HCT116 (cell line): ENCODE measurements around the gene BICRA. TPM values are rescaled to one million over a fixed set of nuclear protein-coding genes. Genes with fewer than 3 reads are reported as not detected.

Source experiments
- ATAC-seq: fragments of 200-7000 bp; cut with Tn5 transposase; 2 replicates; pipeline ENCODE4 v1.9.1; 2020; ENCODE audit warnings: mild to moderate bottlenecking, moderate library complexity
- BruUV-seq: library from RNA; stranded (reverse); fragments of 400-500 nt; replicated peaks from 2 replicates; lab custom pipeline; 2021; lab: Mats Ljungman, UMichigan
- CTCF ChIA-PET: fragments of 300-600 bp; sonication (Branson Sonifier 250); formaldehyde crosslinking; loops from one replicate; lab custom pipeline; 2021; ENCODE audit warnings: antibody characterized with exemption; lab: Charles Lee
- POLR2A ChIA-PET: fragments of 300-600, 350-600 bp; sonication (Branson Sonifier 250); formaldehyde crosslinking; loops from one replicate; lab custom pipeline; 2021; ENCODE audit warnings: antibody characterized with exemption; lab: Charles Lee
- RAD21 ChIA-PET, 2 experiments: fragments of 300-600 bp; sonication (Branson Sonifier 250); formaldehyde crosslinking; loops; one replicate each; lab custom pipeline; 2023; ENCODE audit warnings: low total read pairs in 2 of 2; ENCODE audit not compliant: uncharacterized antibody in 2 of 2, unreplicated experiment in 2 of 2, low non-redundant PET in 1 of 2; lab: Charles Lee
- DNase-seq: peaks from one replicate; pipeline ENCODE4 v3.0.0-alpha.2; 2010; ENCODE audit warnings: low read depth, low spot score
- H2AFZ ChIP-seq: fragments of 200-600 bp; shearing (Covaris generic), sonication (generic); 2 replicates; pipeline ENCODE4 v1.6.1; 2017; ENCODE audit warnings: low read depth, mixed run types, mixed read lengths, antibody characterized with exemption, low read length; ENCODE audit not compliant: poor library complexity, severe bottlenecking
- H3K27ac ChIP-seq: 2 replicates; pipeline ENCODE4 v1.5.1; 2012; ENCODE audit warnings: low read depth, low read length
- H3K27me3 ChIP-seq: fragments of 200-600 bp; sonication (generic); 2 replicates; pipeline ENCODE4 v1.6.1; 2016; ENCODE audit warnings: mixed run types, low read length, mixed read lengths; ENCODE audit not compliant: insufficient read depth
- H3K36me3 ChIP-seq, 2 experiments: fragments of 200-500 bp in 1 of 2; fragments of 200-600 bp in 1 of 2; sonication (Bioruptor generic) in 1 of 2; sonication (generic) in 1 of 2; 2 replicates each; pipeline versions ENCODE4 v1.5.1 to v1.6.1; 2014 to 2016; ENCODE audit warnings: low read length in 2 of 2, inconsistent platforms in 1 of 2, mixed read lengths in 1 of 2, mixed run types in 1 of 2; ENCODE audit not compliant: insufficient read depth in 2 of 2, control insufficient read depth in 1 of 2
- H3K4me1 ChIP-seq, 2 experiments: fragments of 200-600 bp in 1 of 2; sonication (generic) in 1 of 2; 2 replicates each; pipeline versions ENCODE4 v1.5.1 to v1.6.1; 2012 to 2017; ENCODE audit warnings: low read length in 2 of 2, inconsistent platforms in 1 of 2, mild to moderate bottlenecking in 1 of 2, mixed read lengths in 1 of 2, mixed run types in 1 of 2, moderate library complexity in 1 of 2; ENCODE audit not compliant: insufficient read depth in 2 of 2, control insufficient read depth in 1 of 2
- H3K4me2 ChIP-seq: fragments of 200-600 bp; sonication (generic); 2 replicates; pipeline ENCODE4 v1.6.1; 2017; ENCODE audit warnings: mixed run types, low read length, mixed read lengths
- H3K4me3 ChIP-seq, 2 experiments: fragments of 200-600 bp in 1 of 2; sonication (generic) in 1 of 2; replicated peaks in 1 of 2; 2 replicates each; pipeline ENCODE4 v1.5.1; 2011 to 2016; ENCODE audit warnings: low read length in 2 of 2, control low read depth in 1 of 2, low read depth in 1 of 2, mild to moderate bottlenecking in 1 of 2, mixed read lengths in 1 of 2, mixed run types in 1 of 2
- H3K79me2 ChIP-seq: fragments of 200-600 bp; sonication (generic); 2 replicates; pipeline ENCODE4 v1.6.1; 2017; ENCODE audit warnings: mild to moderate bottlenecking, mixed run types, low read length, moderate library complexity, mixed read lengths; ENCODE audit not compliant: insufficient read depth
- H3K9ac ChIP-seq: fragments of 200-600 bp; sonication (generic); 2 replicates; pipeline ENCODE4 v1.6.1; 2016; ENCODE audit warnings: low read length, mixed read lengths
- H3K9me2 ChIP-seq: fragments of 200-600 bp; sonication (generic), shearing (Covaris generic); 2 replicates; pipeline ENCODE4 v1.6.1; 2017; ENCODE audit warnings: mixed run types, mild to moderate bottlenecking, moderate library complexity; ENCODE audit not compliant: insufficient read depth
- H3K9me3 ChIP-seq, 2 experiments: fragments of 200-500 bp in 1 of 2; fragments of 200-600 bp in 1 of 2; sonication (Bioruptor generic) in 1 of 2; sonication (generic) in 1 of 2; 2 replicates each; pipeline ENCODE4 v1.6.1; 2014 to 2017; ENCODE audit warnings: low read length in 2 of 2, mixed read lengths in 2 of 2, inconsistent platforms in 1 of 2, low read depth in 1 of 2, mild to moderate bottlenecking in 1 of 2, mixed run types in 1 of 2, moderate library complexity in 1 of 2; ENCODE audit not compliant: control insufficient read depth in 1 of 2, insufficient read depth in 1 of 2
- H4K20me1 ChIP-seq: fragments of 200-600 bp; sonication (generic), shearing (Covaris generic); 2 replicates; pipeline ENCODE4 v1.6.1; 2017; ENCODE audit warnings: mixed run types, mild to moderate bottlenecking, moderate library complexity; ENCODE audit not compliant: insufficient read depth
- ATF3 ChIP-seq: IDR thresholded peaks from 2 replicates; pipeline ENCODE4 v1.6.1; 2012
- CBX3 ChIP-seq: IDR thresholded peaks from 2 replicates; pipeline ENCODE4 v1.6.1; 2012; ENCODE audit warnings: low read depth
- CTCF ChIP-seq, 3 experiments: fragments of 200-600 bp in 1 of 3; sonication (generic) in 1 of 3; IDR thresholded peaks in 2 of 3; conservative IDR thresholded peaks in 1 of 3; 2 replicates each; pipeline ENCODE4 v1.5.1; 2012 to 2017; ENCODE audit warnings: low read depth in 2 of 3, low read length in 2 of 3, antibody characterized with exemption in 1 of 3, borderline replicate concordance in 1 of 3, control low read depth in 1 of 3, mild to moderate bottlenecking in 1 of 3, mixed read lengths in 1 of 3, mixed run types in 1 of 3, moderate library complexity in 1 of 3; ENCODE audit not compliant: insufficient read depth in 1 of 3
- EGR1 ChIP-seq: IDR thresholded peaks from 2 replicates; pipeline ENCODE4 v1.6.1; 2012; ENCODE audit warnings: low read depth
- ELF1 ChIP-seq: IDR thresholded peaks from 2 replicates; pipeline ENCODE4 v1.6.1; 2012; ENCODE audit warnings: low read depth, borderline replicate concordance
- EZH2 ChIP-seq: fragments of 200-600 bp; sonication (generic); IDR thresholded peaks from 2 replicates; pipeline ENCODE4 v1.6.1; 2017; ENCODE audit warnings: antibody characterized with exemption, mixed run types
- FOSL1 ChIP-seq: IDR thresholded peaks from 2 replicates; pipeline ENCODE4 v1.6.1; 2012; ENCODE audit warnings: low read depth
- POLR2A ChIP-seq: IDR thresholded peaks from 2 replicates; pipeline ENCODE4 v1.7.0; 2011; ENCODE audit warnings: borderline replicate concordance; ENCODE audit not compliant: insufficient read depth, insufficient read length; ENCODE audit errors: extremely low read depth
- RAD21 ChIP-seq: IDR thresholded peaks from 2 replicates; pipeline ENCODE4 v1.6.1; 2012; ENCODE audit warnings: low read depth, mild to moderate bottlenecking
- SRF ChIP-seq: IDR thresholded peaks from 2 replicates; pipeline ENCODE4 v1.6.1; 2012; ENCODE audit warnings: low read depth
- TCF7L2 ChIP-seq: IDR thresholded peaks from 2 replicates; pipeline ENCODE4 v1.7.0; 2011; ENCODE audit warnings: borderline replicate concordance, inconsistent platforms; ENCODE audit not compliant: insufficient read depth, insufficient read length; ENCODE audit errors: extremely low read depth
- YY1 ChIP-seq: IDR thresholded peaks from 2 replicates; pipeline ENCODE4 v1.6.1; 2011; ENCODE audit warnings: low read length, low read depth, moderate library complexity, mild to moderate bottlenecking; ENCODE audit not compliant: insufficient replicate concordance; ENCODE audit errors: extremely low read depth
- intact Hi-C: fragments of 100-400 bp; cut with micrococcal nuclease; formaldehyde crosslinking; loops from 2 replicates; pipeline ENCODE4 v1.10.0; 2022
- total RNA-seq: library from RNA; stranded (reverse); gene quantifications from one replicate; pipeline ENCODE4 v1.2.1, GENCODE V29; 2021; ENCODE audit not compliant: unreplicated experiment
- TF ChIP-seq, protein P1 (sequence below): IDR thresholded peaks from 2 replicates; pipeline ENCODE4 v1.6.1; 2011; ENCODE audit warnings: mild to moderate bottlenecking, low read length, moderate library complexity; ENCODE audit not compliant: insufficient replicate concordance; ENCODE audit errors: extremely low read depth
- TF ChIP-seq, protein P2 (sequence below): IDR thresholded peaks from 2 replicates; pipeline ENCODE4 v1.6.1; 2012
- TF ChIP-seq, protein P3 (sequence below): IDR thresholded peaks from 2 replicates; pipeline ENCODE4 v1.6.1; 2012; ENCODE audit warnings: low read depth

The BICRA gene
- total RNA-seq, 1 experiment from 2014 or later, result 11.3 TPM

GRCh38 chr19:47749326-47749725, 140.4 kb downstream of the BICRA start:
- H3K9me2 ChIP-seq, result no peaks in the 10 kb centered on the region
- H2AFZ ChIP-seq, result no peak overlapping the region
- no peak overlapping the region for H3K27ac ChIP-seq
- ChIA-PET RAD21 (no interaction called here), CTCF (no interaction called here), POLR2A (no interaction called here)
- TF ChIP-seq CBX3 (no peak), EGR1 (no peak), SRF (no peak), CTCF (IDR thresholded peaks at IDR 0.05 in 2 of 3, conservative IDR thresholded peaks at IDR 0.05 in 1 of 3; ENCODE audit: borderline replicate concordance in 1 of 3, insufficient read depth in 1 of 3, low read depth in 2 of 3, low read length in 2 of 3) (no peak), TCF7L2 (no peak), EZH2 (no peak), FOSL1 (no peak), ELF1 (no peak), YY1 (no peak), ATF3 (no peak), RAD21 (no peak), POLR2A (no peak)
- TF ChIP-seq, protein P1, sequence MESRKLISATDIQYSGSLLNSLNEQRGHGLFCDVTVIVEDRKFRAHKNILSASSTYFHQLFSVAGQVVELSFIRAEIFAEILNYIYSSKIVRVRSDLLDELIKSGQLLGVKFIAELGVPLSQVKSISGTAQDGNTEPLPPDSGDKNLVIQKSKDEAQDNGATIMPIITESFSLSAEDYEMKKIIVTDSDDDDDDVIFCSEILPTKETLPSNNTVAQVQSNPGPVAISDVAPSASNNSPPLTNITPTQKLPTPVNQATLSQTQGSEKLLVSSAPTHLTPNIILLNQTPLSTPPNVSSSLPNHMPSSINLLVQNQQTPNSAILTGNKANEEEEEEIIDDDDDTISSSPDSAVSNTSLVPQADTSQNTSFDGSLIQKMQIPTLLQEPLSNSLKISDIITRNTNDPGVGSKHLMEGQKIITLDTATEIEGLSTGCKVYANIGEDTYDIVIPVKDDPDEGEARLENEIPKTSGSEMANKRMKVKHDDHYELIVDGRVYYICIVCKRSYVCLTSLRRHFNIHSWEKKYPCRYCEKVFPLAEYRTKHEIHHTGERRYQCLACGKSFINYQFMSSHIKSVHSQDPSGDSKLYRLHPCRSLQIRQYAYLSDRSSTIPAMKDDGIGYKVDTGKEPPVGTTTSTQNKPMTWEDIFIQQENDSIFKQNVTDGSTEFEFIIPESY, result no peak
- TF ChIP-seq, protein P2, sequence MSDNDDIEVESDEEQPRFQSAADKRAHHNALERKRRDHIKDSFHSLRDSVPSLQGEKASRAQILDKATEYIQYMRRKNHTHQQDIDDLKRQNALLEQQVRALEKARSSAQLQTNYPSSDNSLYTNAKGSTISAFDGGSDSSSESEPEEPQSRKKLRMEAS, result no peak
- TF ChIP-seq, protein P3, sequence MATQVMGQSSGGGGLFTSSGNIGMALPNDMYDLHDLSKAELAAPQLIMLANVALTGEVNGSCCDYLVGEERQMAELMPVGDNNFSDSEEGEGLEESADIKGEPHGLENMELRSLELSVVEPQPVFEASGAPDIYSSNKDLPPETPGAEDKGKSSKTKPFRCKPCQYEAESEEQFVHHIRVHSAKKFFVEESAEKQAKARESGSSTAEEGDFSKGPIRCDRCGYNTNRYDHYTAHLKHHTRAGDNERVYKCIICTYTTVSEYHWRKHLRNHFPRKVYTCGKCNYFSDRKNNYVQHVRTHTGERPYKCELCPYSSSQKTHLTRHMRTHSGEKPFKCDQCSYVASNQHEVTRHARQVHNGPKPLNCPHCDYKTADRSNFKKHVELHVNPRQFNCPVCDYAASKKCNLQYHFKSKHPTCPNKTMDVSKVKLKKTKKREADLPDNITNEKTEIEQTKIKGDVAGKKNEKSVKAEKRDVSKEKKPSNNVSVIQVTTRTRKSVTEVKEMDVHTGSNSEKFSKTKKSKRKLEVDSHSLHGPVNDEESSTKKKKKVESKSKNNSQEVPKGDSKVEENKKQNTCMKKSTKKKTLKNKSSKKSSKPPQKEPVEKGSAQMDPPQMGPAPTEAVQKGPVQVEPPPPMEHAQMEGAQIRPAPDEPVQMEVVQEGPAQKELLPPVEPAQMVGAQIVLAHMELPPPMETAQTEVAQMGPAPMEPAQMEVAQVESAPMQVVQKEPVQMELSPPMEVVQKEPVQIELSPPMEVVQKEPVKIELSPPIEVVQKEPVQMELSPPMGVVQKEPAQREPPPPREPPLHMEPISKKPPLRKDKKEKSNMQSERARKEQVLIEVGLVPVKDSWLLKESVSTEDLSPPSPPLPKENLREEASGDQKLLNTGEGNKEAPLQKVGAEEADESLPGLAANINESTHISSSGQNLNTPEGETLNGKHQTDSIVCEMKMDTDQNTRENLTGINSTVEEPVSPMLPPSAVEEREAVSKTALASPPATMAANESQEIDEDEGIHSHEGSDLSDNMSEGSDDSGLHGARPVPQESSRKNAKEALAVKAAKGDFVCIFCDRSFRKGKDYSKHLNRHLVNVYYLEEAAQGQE, result no peak
- ATAC-seq, result no peak
- no peaks in the 10 kb centered on the region for H4K20me1 ChIP-seq
- no peaks in the 10 kb centered on the region for H3K9me3 ChIP-seq
- no peak overlapping the region for H3K4me3 ChIP-seq
- H3K36me3 ChIP-seq, result peaks cover 42 to 68% of the 10 kb centered on the region in 2 experiments
- intact Hi-C loops, result no loop called here
- H3K79me2 ChIP-seq, result peaks cover 58% of the 10 kb centered on the region
- H3K4me2 ChIP-seq, result no peak overlapping the region
- BruUV-seq, result no TSS peak
- no peaks in the 10 kb centered on the region for H3K27me3 ChIP-seq
- H3K9ac ChIP-seq, result no peak overlapping the region
- no peak for DNase-seq
- peaks cover 12 to 15% of the 10 kb centered on the region in 2 experiments for H3K4me1 ChIP-seq
